Natural killer cell (primary cell): ENCODE results near the gene CDR2. TPM values are rescaled to one million over a fixed set of nuclear protein-coding genes. Genes with fewer than 3 reads are reported as not detected.
"Not testable (repeated sequence)": the region's sequence is repeated elsewhere in the genome, so short reads cannot be mapped to it uniquely, and the experiment has no call there.

Experiments used
- ATAC-seq, 3 donors: fragments of 150-1000 bp in 2 of 3; fragments of 200-7000 bp in 1 of 3; cut with Tn5 transposase; 1 replicate in 1 of 3; 2 replicates in 2 of 3; pipeline ENCODE4 v1.10.0; 2021; ENCODE audit warnings: mild to moderate bottlenecking in 2 of 3, moderate library complexity in 2 of 3
- DNase-seq, 2 donors: peaks; one replicate each; pipeline versions ENCODE4 v3.0.0 to v3.0.0-alpha.2; 2013 to 2021; ENCODE audit warnings: mixed read lengths in 1 of 2
- H3K27ac ChIP-seq: one replicate; pipeline ENCODE4 v1.5.1; 2013; ENCODE audit warnings: mild to moderate bottlenecking, low read length
- H3K27me3 ChIP-seq: one replicate; pipeline ENCODE4 v1.6.1; 2013; ENCODE audit warnings: low read length; ENCODE audit not compliant: control insufficient read depth, insufficient read depth
- H3K36me3 ChIP-seq: one replicate; pipeline ENCODE4 v1.6.1; 2013; ENCODE audit warnings: low read length; ENCODE audit not compliant: control insufficient read depth, insufficient read depth
- H3K4me1 ChIP-seq: one replicate; pipeline ENCODE4 v1.6.1; 2013; ENCODE audit warnings: low read length; ENCODE audit not compliant: control insufficient read depth, insufficient read depth
- H3K4me3 ChIP-seq: one replicate; pipeline ENCODE4 v1.5.1; 2013; ENCODE audit warnings: low read length
- H3K9me3 ChIP-seq: one replicate; pipeline ENCODE4 v1.6.1; 2013; ENCODE audit warnings: low read length; ENCODE audit not compliant: control insufficient read depth, insufficient read depth
- H3K27ac Mint-ChIP-seq, 2 donors: one replicate each; pipeline ENCODE4 v1.8.0; 2022; ENCODE audit warnings: mild to moderate bottlenecking in 2 of 2, mixed read lengths in 2 of 2, moderate library complexity in 1 of 2
- H3K27me3 Mint-ChIP-seq, 2 donors: one replicate each; pipeline ENCODE4 v1.8.0; 2022; ENCODE audit warnings: low read depth in 2 of 2, mixed read lengths in 2 of 2
- H3K36me3 Mint-ChIP-seq: one replicate; pipeline ENCODE4 v1.8.0; 2022; ENCODE audit warnings: mixed read lengths
- H3K4me1 Mint-ChIP-seq, 2 donors: one replicate each; pipeline ENCODE4 v1.8.0; 2022; ENCODE audit warnings: mixed read lengths in 2 of 2
- H3K4me3 Mint-ChIP-seq: one replicate; pipeline ENCODE4 v1.8.0; 2022; ENCODE audit warnings: mild to moderate bottlenecking, moderate library complexity, mixed read lengths
- H3K9me3 Mint-ChIP-seq, 2 donors: one replicate each; pipeline ENCODE4 v1.8.0; 2022; ENCODE audit warnings: mixed read lengths in 2 of 2
- WGBS: methylation state at CpG from one replicate; pipeline ENCODE4 v1.1.7; 2013; ENCODE audit warnings: missing lambda C conversion rate; ENCODE audit not compliant: insufficient coverage; 5-methylcytosine and 5-hydroxymethylcytosine counted together
- intact Hi-C: fragments of 100-400 bp; cut with micrococcal nuclease; formaldehyde crosslinking; loops from one replicate; pipeline ENCODE4 v1.14.2; 2022
- total RNA-seq, 4 donors: library from RNA; stranded (reverse); fragments of 120-200 nt in 1 of 4; gene quantifications; one replicate each; pipeline versions ENCODE4 v1.2.3 to v1.2.4, GENCODE V29; 2013 to 2022
- TF ChIP-seq, protein P1 (sequence below): fragments of 200-600 bp; IDR thresholded peaks from one replicate; pipeline ENCODE4 v1.8.0; 2022; ENCODE audit warnings: antibody characterized with exemption

CDR2 gene
- total RNA-seq, 3 donors from 2014 or later (not counting 1 experiment from before 2014, with no cell fraction given) = 11.2 to 24.3 (median 19.4) TPM

DNA sequence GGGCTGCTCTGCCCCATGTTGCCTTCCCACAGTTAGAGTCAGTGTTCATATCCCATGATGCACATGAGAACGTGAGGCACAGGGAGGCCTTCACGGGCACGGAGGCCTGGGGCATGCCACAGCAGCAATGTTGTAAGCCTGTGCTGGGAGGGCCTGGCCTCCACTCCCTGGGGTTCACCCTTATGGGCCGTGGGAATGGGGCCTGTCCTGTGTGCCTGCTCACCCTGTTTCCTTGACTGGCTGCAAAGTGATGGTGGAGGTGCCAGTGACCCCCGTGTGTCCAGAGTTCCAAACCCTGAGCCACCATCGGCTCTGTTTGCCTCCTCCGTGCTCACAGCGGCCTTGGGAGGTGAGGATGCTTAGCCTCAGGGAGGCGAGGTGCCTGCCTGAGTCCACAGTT, 67.6 kb downstream of the CDR2 start:
- Mint-ChIP-seq H3K27me3 (no peaks in the 10 kb centered on the region), H3K4me3 (no peak overlapping the region), H3K36me3 (no peaks in the 10 kb centered on the region), H3K9me3 (no peaks in the 10 kb centered on the region), H3K4me1 (peaks cover 13 to 28% of the 10 kb centered on the region in 2 donors), H3K27ac (no peak overlapping the region)
- peaks cover 62% of the 10 kb centered on the region for H3K36me3 ChIP-seq
- intact Hi-C loops = no loop called here
- 93% methylated on average over 9 of the region's 9 CpGs for WGBS
- H3K4me1 ChIP-seq = no peaks in the 10 kb centered on the region
- no peaks in the 10 kb centered on the region for H3K9me3 ChIP-seq
- no peak overlapping the region for H3K27ac ChIP-seq
- ATAC-seq (no peak), DNase-seq (no peak)
- TF ChIP-seq, protein P1, sequence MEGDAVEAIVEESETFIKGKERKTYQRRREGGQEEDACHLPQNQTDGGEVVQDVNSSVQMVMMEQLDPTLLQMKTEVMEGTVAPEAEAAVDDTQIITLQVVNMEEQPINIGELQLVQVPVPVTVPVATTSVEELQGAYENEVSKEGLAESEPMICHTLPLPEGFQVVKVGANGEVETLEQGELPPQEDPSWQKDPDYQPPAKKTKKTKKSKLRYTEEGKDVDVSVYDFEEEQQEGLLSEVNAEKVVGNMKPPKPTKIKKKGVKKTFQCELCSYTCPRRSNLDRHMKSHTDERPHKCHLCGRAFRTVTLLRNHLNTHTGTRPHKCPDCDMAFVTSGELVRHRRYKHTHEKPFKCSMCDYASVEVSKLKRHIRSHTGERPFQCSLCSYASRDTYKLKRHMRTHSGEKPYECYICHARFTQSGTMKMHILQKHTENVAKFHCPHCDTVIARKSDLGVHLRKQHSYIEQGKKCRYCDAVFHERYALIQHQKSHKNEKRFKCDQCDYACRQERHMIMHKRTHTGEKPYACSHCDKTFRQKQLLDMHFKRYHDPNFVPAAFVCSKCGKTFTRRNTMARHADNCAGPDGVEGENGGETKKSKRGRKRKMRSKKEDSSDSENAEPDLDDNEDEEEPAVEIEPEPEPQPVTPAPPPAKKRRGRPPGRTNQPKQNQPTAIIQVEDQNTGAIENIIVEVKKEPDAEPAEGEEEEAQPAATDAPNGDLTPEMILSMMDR = no peak
- H3K4me3 ChIP-seq = no peak overlapping the region
- H3K27me3 ChIP-seq = no peaks in the 10 kb centered on the region

DNA sequence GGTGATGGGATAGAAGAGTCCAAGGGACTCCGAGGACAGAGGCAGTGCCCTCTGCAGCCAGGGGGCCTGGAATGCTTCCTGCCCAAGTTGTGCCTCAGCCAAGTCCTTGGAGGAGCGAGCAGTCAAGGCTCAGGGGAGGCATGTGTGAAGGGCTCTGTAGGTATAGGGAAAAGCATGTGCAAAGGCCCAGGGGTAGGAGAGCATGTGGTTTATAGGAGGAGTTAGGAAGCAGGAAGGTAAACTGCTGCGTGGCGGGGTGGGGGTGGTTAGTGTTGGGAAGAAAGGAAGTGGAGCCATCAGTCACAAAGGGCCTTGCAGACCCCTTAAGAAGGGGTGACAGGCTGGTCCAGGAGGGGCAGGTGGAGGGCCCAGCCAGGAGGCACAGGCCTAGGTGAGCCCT, 70.0 kb downstream of the CDR2 start:
- intact Hi-C loops = no loop called here
- Mint-ChIP-seq H3K9me3 (no peaks in the 10 kb centered on the region), H3K27ac (peak overlapping the region in 1 of 2 donors; percentile 41), H3K4me1 (peaks cover 28 to 42% of the 10 kb centered on the region in 2 donors), H3K4me3 (no peak overlapping the region), H3K36me3 (no peaks in the 10 kb centered on the region), H3K27me3 (no peaks in the 10 kb centered on the region)
- Histone ChIP-seq H3K27me3 (no peaks in the 10 kb centered on the region), H3K36me3 (peaks cover 50% of the 10 kb centered on the region), H3K4me3 (no peak overlapping the region), H3K27ac (no peak overlapping the region), H3K4me1 (peaks cover 14% of the 10 kb centered on the region), H3K9me3 (no peaks in the 10 kb centered on the region)
- TF ChIP-seq, protein P1 = no peak
- ATAC-seq (no peak), DNase-seq (no peak)
- 96% methylated on average over 4 of the region's 4 CpGs for WGBS

- no peaks in the 10 kb centered on the region for H3K9me3 Mint-ChIP-seq
- ATAC-seq = no peak
- H3K4me1 Mint-ChIP-seq = peaks cover 42 to 52% of the 10 kb centered on the region in 2 donors
- H3K4me1 ChIP-seq = peaks cover 25% of the 10 kb centered on the region
- DNase-seq = peak in 1 of 2 donors; percentile 6
- H3K36me3 Mint-ChIP-seq = no peaks in the 10 kb centered on the region
- 97% methylated on average over 12 of the region's 12 CpGs for WGBS
- H3K4me3 ChIP-seq = no peak overlapping the region
- H3K27ac Mint-ChIP-seq = no peak overlapping the region
- peaks cover 34% of the 10 kb centered on the region for H3K36me3 ChIP-seq
- TF ChIP-seq, protein P1 = no peak
- H3K27me3 ChIP-seq = no peaks in the 10 kb centered on the region
- no peak overlapping the region for H3K4me3 Mint-ChIP-seq
- H3K9me3 ChIP-seq = no peaks in the 10 kb centered on the region
- intact Hi-C loops = no loop called here
- H3K27ac ChIP-seq = no peak overlapping the region
- no peaks in the 10 kb centered on the region for H3K27me3 Mint-ChIP-seq
These were observed 71.5 kb downstream of the CDR2 start for GRCh38 chr16:22302776-22303363.

- DNase-seq, H3K27ac ChIP-seq, H3K27ac Mint-ChIP-seq, H3K36me3 Mint-ChIP-seq, H3K9me3 ChIP-seq, H3K4me3 Mint-ChIP-seq, H3K9me3 Mint-ChIP-seq, H3K4me3 ChIP-seq, H3K27me3 ChIP-seq, intact Hi-C loops, ATAC-seq, H3K27me3 Mint-ChIP-seq: not testable (repeated sequence)
- H3K4me1 Mint-ChIP-seq = peaks cover 56 to 66% of the 10 kb centered on the region in 2 donors
- Histone ChIP-seq H3K4me1 (peaks cover 32% of the 10 kb centered on the region), H3K36me3 (peaks cover 22% of the 10 kb centered on the region)
- 91% methylated on average over 7 of the region's 7 CpGs for WGBS
These were observed 73.0 kb downstream of the CDR2 start for GRCh38 chr16:22301423-22301822.
